ENCODE measurements around the gene ISG15.

Gene ISG15

DNA sequence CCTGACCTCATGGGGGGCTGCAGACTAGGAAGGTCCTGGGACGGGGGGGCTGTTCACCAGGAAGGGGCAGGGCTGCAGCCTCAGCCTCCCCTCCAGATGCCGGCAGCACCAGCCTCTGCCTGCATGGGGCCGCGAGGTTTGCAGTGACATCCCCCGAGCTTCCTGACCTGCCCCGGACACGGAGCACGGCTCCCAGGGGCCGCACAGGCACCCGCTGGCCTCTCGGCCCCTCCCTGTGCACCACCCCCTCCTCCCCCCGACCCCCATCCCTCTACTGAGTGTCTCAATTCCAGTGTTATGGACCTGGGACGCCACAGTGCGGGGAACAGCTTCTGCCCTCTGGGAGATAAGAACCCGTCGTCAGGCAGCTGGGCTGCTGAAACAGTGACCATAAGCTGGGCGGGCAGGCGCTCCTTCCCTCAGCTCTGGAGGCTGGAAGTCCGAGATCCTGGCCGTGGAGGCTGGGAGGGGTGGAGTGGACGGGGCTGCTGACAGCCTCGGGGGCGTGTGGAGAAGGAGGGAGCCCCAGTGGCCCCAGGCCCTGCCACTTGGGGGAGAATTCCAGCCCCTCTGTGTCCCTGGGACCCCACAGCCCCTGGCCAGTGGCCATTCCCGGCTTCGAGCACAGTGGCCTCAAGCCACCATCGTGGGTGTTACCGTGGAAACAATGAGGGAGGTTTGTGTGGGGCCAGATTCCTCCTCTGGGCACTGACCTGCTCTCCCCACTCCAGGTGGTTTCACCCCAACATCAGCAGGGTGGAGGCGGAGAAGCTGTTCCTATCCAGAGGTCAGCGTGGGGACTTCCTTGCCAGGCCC lies 49.3 kb downstream of the ISG15 start:
- DNase-seq: no peak

GRCh38 chr1:1063261-1063944 lies 50.1 kb downstream of the ISG15 start:
- DNase-seq: no peak
